ENCODE measurements around the gene ATRIP. TPM values are rescaled to one million over a fixed set of nuclear protein-coding genes. Genes with fewer than 3 reads are reported as not detected.
"Not testable (repeated sequence)": the region's sequence is repeated elsewhere in the genome, so short reads cannot be mapped to it uniquely, and the experiment has no call there.

The ATRIP gene
- total RNA-seq, 1 donor from 2014 or later: 9.0 TPM

DNA sequence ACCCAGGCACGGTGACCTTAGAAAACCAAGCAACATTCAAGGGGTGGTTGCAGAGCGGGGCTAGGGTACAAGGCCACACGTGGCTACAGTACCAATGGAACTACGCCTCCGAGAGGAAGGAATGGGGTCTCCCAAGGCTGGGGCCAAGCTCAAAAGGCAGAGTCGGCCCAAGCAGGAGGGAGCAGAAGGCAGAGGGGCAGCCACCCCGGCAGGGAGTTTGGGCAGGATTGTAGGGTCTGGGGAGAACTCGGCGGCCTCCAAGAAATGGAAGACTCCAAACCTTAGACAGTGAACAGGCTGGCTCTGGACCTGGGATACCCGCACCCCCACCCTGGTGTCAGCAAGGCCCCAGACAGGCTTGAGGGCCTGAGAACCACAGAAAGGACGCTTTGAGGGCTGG, 28.7 kb downstream of the ATRIP start:
- Histone ChIP-seq H3K4me1 (peaks cover 2 to 19% of the 10 kb centered on the region in 2 donors), H3K27me3 (no peaks in the 10 kb centered on the region), H3K9me3 (no peaks in the 10 kb centered on the region), H3K36me3 (peaks cover 6 to 11% of the 10 kb centered on the region in 2 donors), H3K27ac (no peak overlapping the region), H3K4me3 (no peak overlapping the region)
- intact Hi-C loops (cut with DNase I): loop anchor here (10.0 kb wide), 1 partner anchor 160 kb away; the partner anchor contains the start of gene SLC26A6
- TF ChIP-seq, protein P1, sequence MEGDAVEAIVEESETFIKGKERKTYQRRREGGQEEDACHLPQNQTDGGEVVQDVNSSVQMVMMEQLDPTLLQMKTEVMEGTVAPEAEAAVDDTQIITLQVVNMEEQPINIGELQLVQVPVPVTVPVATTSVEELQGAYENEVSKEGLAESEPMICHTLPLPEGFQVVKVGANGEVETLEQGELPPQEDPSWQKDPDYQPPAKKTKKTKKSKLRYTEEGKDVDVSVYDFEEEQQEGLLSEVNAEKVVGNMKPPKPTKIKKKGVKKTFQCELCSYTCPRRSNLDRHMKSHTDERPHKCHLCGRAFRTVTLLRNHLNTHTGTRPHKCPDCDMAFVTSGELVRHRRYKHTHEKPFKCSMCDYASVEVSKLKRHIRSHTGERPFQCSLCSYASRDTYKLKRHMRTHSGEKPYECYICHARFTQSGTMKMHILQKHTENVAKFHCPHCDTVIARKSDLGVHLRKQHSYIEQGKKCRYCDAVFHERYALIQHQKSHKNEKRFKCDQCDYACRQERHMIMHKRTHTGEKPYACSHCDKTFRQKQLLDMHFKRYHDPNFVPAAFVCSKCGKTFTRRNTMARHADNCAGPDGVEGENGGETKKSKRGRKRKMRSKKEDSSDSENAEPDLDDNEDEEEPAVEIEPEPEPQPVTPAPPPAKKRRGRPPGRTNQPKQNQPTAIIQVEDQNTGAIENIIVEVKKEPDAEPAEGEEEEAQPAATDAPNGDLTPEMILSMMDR (IDR thresholded peaks at IDR 0.05): no peak
- DNase-seq (ENCODE audit: low spot score in 2 of 2): no peak

DNA sequence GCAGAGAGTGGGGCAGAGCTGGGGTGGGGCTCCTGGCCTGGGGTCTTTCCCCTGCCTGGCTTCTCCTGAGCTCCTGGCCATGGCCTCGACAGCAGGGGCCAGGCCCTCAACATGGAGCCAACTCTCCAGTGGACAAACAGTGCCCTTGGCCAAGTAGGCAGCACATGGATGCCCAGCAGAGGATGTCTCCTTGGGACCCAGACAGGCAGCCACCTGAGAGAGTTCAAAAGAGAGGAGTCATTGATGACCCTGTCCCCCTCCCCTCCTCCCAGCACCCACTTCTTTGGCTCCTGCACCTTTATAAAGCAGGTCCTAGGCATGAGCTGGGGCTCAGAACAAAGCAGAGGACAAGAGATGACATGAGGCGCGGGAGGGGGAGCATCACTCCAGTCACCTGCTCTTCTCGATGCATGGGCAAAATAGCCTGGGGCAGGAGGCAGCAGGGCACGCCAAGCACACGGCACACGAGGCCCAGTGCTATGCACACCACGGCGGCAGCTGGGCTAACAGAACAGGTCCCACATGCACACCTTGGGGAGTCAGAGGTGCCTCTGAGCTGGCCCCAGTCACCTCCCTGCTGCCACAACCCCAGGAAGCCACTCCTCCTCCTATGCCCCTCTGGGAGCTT, 30.0 kb downstream of the ATRIP start:
- Histone ChIP-seq H3K4me3 (no peak overlapping the region), H3K9me3 (no peaks in the 10 kb centered on the region), H3K36me3 (peaks cover 6 to 11% of the 10 kb centered on the region in 2 donors), H3K27me3 (no peaks in the 10 kb centered on the region), H3K4me1 (peaks cover 0 to 10% of the 10 kb centered on the region in 2 donors), H3K27ac (no peak overlapping the region)
- no peak for DNase-seq (ENCODE audit: low spot score in 2 of 2)
- intact Hi-C loops (cut with DNase I): loop anchor here (10.0 kb wide), 1 partner anchor 158 kb away; the partner anchor contains the start of gene SLC26A6
- TF ChIP-seq, protein P1 (IDR thresholded peaks at IDR 0.05): no peak

DNA sequence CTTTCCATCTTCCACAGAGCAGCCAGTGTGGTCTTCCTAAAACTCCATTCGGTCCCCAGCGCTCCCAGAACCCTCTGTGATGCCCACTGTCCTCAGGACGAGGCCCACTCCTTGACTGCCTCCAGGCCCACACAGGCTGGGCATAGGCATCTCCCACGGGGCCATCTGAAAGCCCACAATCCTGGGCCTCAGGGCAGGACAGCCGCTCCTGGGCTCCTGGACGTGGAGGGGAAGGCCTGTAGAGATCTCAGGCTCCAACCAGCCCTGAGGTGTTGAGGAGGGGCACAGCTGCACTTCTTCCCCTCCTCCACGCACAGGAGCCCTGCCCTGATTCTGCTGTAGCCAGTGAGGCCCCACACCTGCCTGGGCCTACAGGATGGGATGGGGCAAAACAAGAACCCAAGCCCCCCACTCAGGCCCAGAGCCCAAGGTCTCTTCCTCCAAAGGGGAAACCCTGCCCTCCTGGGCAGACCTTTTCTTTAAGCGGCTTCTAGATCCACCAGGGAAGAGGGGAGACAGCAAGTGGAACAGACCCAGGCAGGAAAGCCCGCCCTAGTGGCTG, 31.5 kb downstream of the ATRIP start:
- DNase-seq (ENCODE audit: low spot score in 2 of 2): no peak
- no peaks in the 10 kb centered on the region for H3K27me3 ChIP-seq
- H3K27ac ChIP-seq: no peak overlapping the region
- H3K9me3 ChIP-seq: no peaks in the 10 kb centered on the region
- TF ChIP-seq, protein P1 (IDR thresholded peaks at IDR 0.05): no peak
- H3K4me1 ChIP-seq: peaks cover 0 to 6% of the 10 kb centered on the region in 2 donors
- intact Hi-C loops (cut with DNase I): loop anchor here (10.0 kb wide), 1 partner anchor 157 kb away; the partner anchor contains the start of gene SLC26A6
- H3K36me3 ChIP-seq: peaks cover 6 to 11% of the 10 kb centered on the region in 2 donors
- H3K4me3 ChIP-seq: no peak overlapping the region

DNA sequence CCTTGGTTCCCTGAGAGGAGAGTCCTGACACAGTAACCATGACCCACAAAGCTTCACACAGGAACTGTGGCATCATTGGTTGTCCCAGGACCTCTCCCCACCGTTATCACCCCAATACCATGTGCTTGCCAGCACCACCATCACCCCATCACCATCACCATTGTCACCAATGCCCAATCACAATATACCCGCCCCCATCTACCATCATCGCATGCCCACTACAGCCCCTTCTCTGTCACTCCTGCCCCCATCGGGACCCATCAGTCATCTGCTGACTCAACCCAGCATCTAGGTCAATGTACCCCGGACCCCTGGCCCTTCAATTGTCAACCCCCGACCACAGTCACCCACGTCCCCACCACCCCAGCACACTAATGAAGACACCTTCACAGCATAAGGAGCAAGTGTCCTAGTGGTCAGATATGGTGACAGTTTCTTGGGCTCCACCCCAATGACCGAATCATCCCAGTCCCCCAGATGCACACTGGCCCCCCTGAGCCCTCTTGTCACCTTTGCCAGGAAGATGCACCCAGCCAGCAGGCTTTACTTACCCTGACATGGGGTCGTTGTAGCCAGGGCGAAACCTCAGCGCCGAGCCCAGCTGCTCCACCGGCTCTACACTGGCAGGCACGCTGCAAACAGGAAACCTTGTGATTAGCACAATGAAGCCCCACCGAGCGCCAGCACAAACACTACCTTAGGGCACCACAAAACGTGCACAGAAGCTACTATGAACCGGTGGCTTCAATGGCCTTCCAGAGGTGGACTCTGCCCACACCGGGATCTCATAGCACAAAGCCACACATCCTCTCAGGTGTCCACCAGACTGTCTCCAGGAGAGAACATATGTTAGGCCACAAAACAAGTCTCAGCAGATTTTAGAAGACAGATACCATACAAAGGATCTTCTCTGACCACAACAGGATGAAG, 32.4 kb downstream of the ATRIP start:
- DNase-seq (ENCODE audit: low spot score in 2 of 2): no peak
- Histone ChIP-seq H3K27ac (no peak overlapping the region), H3K36me3 (peaks cover 6 to 11% of the 10 kb centered on the region in 2 donors), H3K4me3 (no peak overlapping the region), H3K9me3 (no peaks in the 10 kb centered on the region), H3K27me3 (no peaks in the 10 kb centered on the region), H3K4me1 (no peaks in the 10 kb centered on the region)
- intact Hi-C loops (cut with DNase I): loop anchor here (10.0 kb wide), 1 partner anchor 156 kb away; the partner anchor contains the start of gene SLC26A6
- TF ChIP-seq, protein P1 (IDR thresholded peaks at IDR 0.05): no peak

DNA sequence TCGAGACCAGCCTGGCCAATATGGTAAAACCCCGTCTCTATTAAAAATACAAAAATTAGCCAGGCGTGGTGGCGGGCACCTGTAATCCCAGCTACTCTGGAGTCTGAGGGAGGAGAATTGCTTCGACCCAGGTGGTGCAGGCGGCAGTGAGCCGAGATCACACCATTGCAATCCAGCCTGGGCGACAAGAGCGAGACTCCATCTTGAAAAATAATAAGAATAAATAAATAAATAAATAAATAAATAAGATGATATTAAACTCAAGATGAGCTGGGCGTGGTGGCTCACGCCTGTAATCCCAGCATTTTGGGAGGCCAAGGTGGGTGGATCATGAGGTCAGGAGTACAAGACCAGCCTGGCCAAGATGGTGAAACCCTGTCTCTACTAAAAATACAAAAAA, 34.4 kb downstream of the ATRIP start:
- H3K27ac ChIP-seq; H3K4me1 ChIP-seq; H3K27me3 ChIP-seq; DNase-seq (ENCODE audit: low spot score in 2 of 2); H3K9me3 ChIP-seq; H3K4me3 ChIP-seq; intact Hi-C loops (cut with DNase I): not testable (repeated sequence)
- H3K36me3 ChIP-seq: peaks cover 6 to 11% of the 10 kb centered on the region in 2 donors

DNA sequence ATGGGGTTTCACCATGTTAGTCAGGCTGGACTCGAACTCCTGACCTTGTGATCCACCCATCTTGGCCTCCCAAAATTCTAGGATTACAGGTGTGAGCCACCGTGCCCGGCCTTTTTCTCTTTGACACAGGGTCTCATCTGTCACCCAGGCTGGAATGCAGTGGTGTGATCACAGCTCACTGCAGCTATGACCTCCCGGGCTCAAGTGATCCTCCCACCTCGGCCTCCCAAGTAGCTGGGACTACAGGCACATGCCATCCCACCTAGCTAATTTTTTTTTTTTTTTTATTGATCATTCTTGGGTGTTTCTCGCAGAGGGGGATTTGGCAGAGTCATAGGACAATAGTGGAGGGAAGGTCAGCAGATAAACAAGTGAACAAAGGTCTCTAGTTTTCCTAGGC, 36.3 kb downstream of the ATRIP start:
- not testable (repeated sequence) for DNase-seq (ENCODE audit: low spot score in 2 of 2)

More for the DNA sequence above, 36.3 kb downstream of the ATRIP start:
- H3K4me3 ChIP-seq; H3K27me3 ChIP-seq; H3K4me1 ChIP-seq; H3K36me3 ChIP-seq; intact Hi-C loops (cut with DNase I); H3K9me3 ChIP-seq; H3K27ac ChIP-seq: not testable (repeated sequence)

All from ascending aorta (tissue), 2 donors.